Retinal pigment epithelial cell (primary cell): ENCODE data around the gene NTN4.

Experiments used
- DNase-seq: peaks from one replicate; pipeline ENCODE4 v3.0.0-alpha.2; 2010; ENCODE audit warnings: low read depth
- H3K4me3 ChIP-seq: 2 replicates; pipeline ENCODE4 v1.5.1; 2011; ENCODE audit warnings: mild to moderate bottlenecking, low read length, control low read depth, moderate library complexity
- CTCF ChIP-seq: conservative IDR thresholded peaks from 2 replicates; pipeline ENCODE4 v1.5.1; 2011; ENCODE audit warnings: low read depth, low read length, control low read depth, inconsistent platforms

NTN4 gene

DNA sequence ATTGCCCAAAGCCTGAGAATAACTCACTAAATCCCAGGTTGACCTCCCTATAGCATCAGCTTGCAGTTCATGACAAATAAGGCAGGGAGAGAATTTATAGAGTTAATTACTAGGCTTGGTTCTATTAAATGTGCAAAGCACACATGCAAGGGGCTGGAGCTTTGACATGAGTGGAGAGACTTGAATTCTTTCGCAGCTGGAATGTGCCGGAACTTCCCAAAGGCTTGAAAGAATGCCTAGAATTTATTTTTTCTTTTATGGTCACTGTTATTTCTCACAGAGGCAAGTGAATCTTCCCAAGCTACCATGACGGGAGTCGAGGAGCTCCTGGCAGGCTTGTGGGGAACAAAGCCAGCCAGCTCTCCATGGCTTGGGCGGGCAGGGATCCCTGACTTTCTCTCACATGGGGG is 143.8 kb downstream of the NTN4 start:
- H3K4me3 ChIP-seq, result no peak overlapping the region
- no peak for TF ChIP-seq CTCF
- DNase-seq, result peak; percentile 85

- no peak for TF ChIP-seq CTCF
Observed at GRCh38 chr12:95643256-95643655, 147.3 kb downstream of the NTN4 start.

GRCh38 chr12:95642583-95642982 is 148.0 kb downstream of the NTN4 start:
- DNase-seq, result no peak
- TF ChIP-seq CTCF, result no peak
- H3K4me3 ChIP-seq, result no peak overlapping the region

More at GRCh38 chr12:95643256-95643655, 147.3 kb downstream of the NTN4 start:
- no peak for DNase-seq
- no peak overlapping the region for H3K4me3 ChIP-seq

DNA sequence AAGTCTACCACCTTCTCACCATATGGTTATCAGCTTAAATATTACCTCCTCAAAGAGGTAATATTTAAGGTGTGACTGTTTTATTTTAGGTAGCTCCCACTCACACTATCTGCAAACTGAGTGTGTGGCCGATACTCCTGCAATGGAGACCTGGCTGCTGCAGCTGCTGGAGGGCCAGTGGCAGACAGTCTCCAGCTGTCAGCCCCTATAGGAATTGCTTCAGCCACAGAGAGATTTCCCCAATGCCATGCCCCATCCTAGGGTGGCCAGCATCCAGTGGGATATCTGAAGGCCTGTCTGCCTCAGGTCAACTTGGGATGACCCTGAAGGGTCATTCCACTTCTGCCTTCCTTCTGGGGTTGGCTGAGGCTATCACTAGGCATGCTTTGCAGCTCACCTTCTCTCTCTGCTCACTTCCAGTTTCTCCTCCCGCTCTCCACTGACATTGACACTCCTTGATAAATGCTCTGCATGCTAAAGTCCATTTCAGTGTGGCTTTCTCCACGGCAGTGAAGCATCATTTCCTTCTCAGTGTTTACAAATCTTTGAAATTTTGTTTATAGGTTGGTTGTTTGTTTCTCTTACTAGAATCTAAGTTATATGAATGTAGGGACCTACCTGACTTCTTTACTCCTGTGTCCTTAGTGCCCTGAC is 149.1 kb downstream of the NTN4 start:
- H3K4me3 ChIP-seq, result no peak overlapping the region
- TF ChIP-seq CTCF, result no peak
- DNase-seq, result no peak

DNA sequence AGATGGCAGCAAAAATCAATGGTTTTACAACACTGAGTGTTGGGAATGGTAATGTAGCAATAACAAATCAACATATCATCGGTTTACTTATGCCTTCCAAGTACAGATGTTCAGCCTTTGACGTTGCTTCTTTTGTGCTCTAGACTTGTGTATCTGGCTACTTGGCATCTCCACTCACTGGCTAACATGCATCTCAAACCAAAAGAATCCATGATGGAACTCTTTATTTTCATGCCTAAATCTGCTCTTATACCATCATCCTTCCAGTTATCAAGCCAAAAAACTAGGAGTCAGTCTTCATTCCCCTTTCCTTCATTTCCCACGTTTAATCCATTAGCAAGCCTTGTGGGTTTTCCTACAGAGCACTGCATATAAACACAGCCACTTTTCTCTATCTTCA is 150.0 kb downstream of the NTN4 start:
- H3K4me3 ChIP-seq, result no peak overlapping the region
- TF ChIP-seq CTCF, result no peak
- DNase-seq, result no peak

DNA sequence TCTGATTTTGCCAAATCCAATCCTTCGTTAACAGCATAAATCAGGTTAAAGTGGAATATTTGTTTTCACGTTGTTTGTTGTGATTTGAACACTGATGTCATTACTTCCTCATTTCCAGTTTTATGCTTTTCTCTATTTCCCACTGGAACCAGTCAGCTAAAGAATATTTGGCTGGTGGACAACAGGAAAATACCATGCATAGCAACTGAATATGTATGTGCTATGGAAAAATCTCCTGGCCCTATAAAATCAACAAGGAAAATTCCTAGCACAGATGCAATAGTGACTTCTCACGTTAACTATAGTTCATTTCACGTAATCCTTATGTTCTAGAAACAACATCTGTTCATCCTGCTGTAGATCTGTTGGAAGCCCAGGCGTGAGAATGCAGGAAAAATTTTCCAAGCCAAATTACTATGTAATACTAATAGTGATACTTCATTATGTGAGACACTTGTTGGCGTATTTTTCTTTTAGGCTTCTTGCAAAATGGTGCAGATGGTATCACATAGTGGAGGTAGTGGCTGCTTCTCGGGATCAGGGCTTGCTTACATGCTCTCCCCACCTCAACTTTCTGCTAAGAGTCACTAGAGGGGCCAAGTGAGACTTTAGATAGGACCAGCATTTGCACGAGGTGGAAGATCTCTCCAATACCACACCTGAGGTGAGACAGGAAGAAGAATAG is 153.0 kb downstream of the NTN4 start:
- DNase-seq, result peak; percentile 58
- TF ChIP-seq CTCF, result no peak
- H3K4me3 ChIP-seq, result no peak overlapping the region

GRCh38 chr12:95637010-95637409 is 153.6 kb downstream of the NTN4 start:
- no peak for TF ChIP-seq CTCF
- no peak for DNase-seq
- no peak overlapping the region for H3K4me3 ChIP-seq
